Stomach (tissue), 4 donors: ENCODE measurements around the gene SEC22B.
"Not testable (repeated sequence)": the region's sequence is repeated elsewhere in the genome, so short reads cannot be mapped to it uniquely, and the experiment has no call there.

Experiments
- CTCF ChIP-seq, 7 experiments: fragments of 450-650 bp in 4 of 7; fragments of 200-600 bp in 3 of 7; sonication (generic) in 3 of 7; IDR thresholded peaks; one replicate each; pipeline ENCODE4 v1.5.1; 2016 to 2019; ENCODE audit warnings: antibody characterized with exemption in 7 of 7, control low read depth in 2 of 7, mild to moderate bottlenecking in 1 of 7
- EP300 ChIP-seq: sonication (generic); formaldehyde crosslinking; IDR thresholded peaks from one replicate; pipeline ENCODE4 v1.6.1; 2017; ENCODE audit warnings: antibody characterized with exemption
- POLR2A ChIP-seq, 4 donors: fragments of 450-650 bp; IDR thresholded peaks; one replicate each; pipeline ENCODE4 v1.6.1; 2016; ENCODE audit warnings: antibody characterized with exemption in 4 of 4, control low read depth in 2 of 4, mild to moderate bottlenecking in 1 of 4, moderate library complexity in 1 of 4
- POLR2AphosphoS5 ChIP-seq, 3 donors: sonication (generic); formaldehyde crosslinking; IDR thresholded peaks; one replicate each; pipeline ENCODE4 v1.6.1; 2016; ENCODE audit warnings: antibody characterized with exemption in 3 of 3

- not testable (repeated sequence) for TF ChIP-seq CTCF (IDR thresholded peaks at IDR 0.05); POLR2AphosphoS5 (IDR thresholded peaks at IDR 0.05); POLR2A (IDR thresholded peaks at IDR 0.05); EP300
Observed at GRCh38 chr1:120126216-120126615, 50.1 kb downstream of the SEC22B start.
